ENCODE measurements around the gene WWC1.

GRCh38 chr5:168407211-168407610 is 115.8 kb downstream of the WWC1 start:
- TF ChIP-seq CTCF (IDR thresholded peaks at IDR 0.05; ENCODE audit: low read length) = no peak
- TF ChIP-seq EZH2 (IDR thresholded peaks at IDR 0.05; ENCODE audit: borderline replicate concordance, low read length) = no peak
